GM12878 (cell line): ENCODE data around the gene TGM2. TPM values are rescaled to one million over a fixed set of nuclear protein-coding genes. Genes with fewer than 3 reads are reported as not detected.
"Not testable (repeated sequence)": the region's sequence is repeated elsewhere in the genome, so short reads cannot be mapped to it uniquely, and the experiment has no call there.

Experiments
- ATAC-seq: fragments of 200-7000 bp; cut with Tn5 transposase; 3 replicates; pipeline ENCODE4 v1.9.1; 2020; ENCODE audit warnings: mild to moderate bottlenecking, moderate library complexity
- BruUV-seq: library from RNA; stranded (reverse); fragments of 400-500 nt; replicated peaks from 2 replicates; lab custom pipeline; 2021; lab: Mats Ljungman, UMichigan
- CTCF ChIA-PET: fragments of 300-600 bp; sonication (Branson Sonifier 250); formaldehyde crosslinking; extraction: SDS; loops from one replicate; lab custom pipeline; 2021; ENCODE audit warnings: inconsistent platforms; lab: Yijun Ruan, JAX
- POLR2A ChIA-PET: fragments of 350-600 bp; formaldehyde crosslinking; extraction: SDS; loops from one replicate; lab custom pipeline; 2021; ENCODE audit warnings: inconsistent platforms; lab: Charles Lee
- RAD21 ChIA-PET: fragments of 300-600 bp; sonication (Branson Sonifier 250); formaldehyde crosslinking; loops from one replicate; lab custom pipeline; 2023; ENCODE audit warnings: antibody characterized with exemption; ENCODE audit not compliant: unreplicated experiment; lab: Charles Lee
- SMC1A ChIA-PET: fragments of 300-600 bp; sonication (Branson Sonifier 250); formaldehyde crosslinking; loops from one replicate; lab custom pipeline; 2023; ENCODE audit not compliant: unreplicated experiment, uncharacterized antibody; lab: Charles Lee
- DNase-seq: peaks from one replicate; pipeline ENCODE4 v3.0.0-alpha.2; 2011; ENCODE audit warnings: low read depth, low spot score
- FAIRE-seq: peaks from 3 replicates; lab custom pipeline; 2011; peaks lifted over from hg19 to GRCh38; lab: Jason Lieb, UNC
- H2AFZ ChIP-seq: 2 replicates; pipeline ENCODE4 v1.6.0; 2011; ENCODE audit warnings: low read depth, low read length, control low read depth; ENCODE audit not compliant: control insufficient read depth
- H3K27ac ChIP-seq: 2 replicates; pipeline ENCODE4 v1.5.1; 2011; ENCODE audit warnings: control low read depth; ENCODE audit not compliant: control insufficient read depth, insufficient read depth
- H3K27me3 ChIP-seq, 2 experiments: replicated peaks in 1 of 2; 2 replicates each; pipeline versions ENCODE4 v1.6.0 to v1.6.1; 2011; ENCODE audit warnings: low read length in 1 of 2; ENCODE audit not compliant: control insufficient read depth in 2 of 2, insufficient read depth in 2 of 2
- H3K36me3 ChIP-seq, 2 experiments: 2 replicates each; pipeline ENCODE4 v1.5.1; 2011; ENCODE audit warnings: low read length in 1 of 2; ENCODE audit not compliant: control insufficient read depth in 2 of 2, insufficient read depth in 2 of 2
- H3K4me1 ChIP-seq: 2 replicates; pipeline ENCODE4 v1.6.1; 2011; ENCODE audit warnings: mild to moderate bottlenecking, low read length, moderate library complexity, mixed read lengths; ENCODE audit not compliant: control insufficient read depth, insufficient read depth
- H3K4me2 ChIP-seq: 2 replicates; pipeline ENCODE4 v1.6.0; 2011; ENCODE audit warnings: control low read depth; ENCODE audit not compliant: control insufficient read depth, insufficient read depth
- H3K4me3 ChIP-seq: fragments of 200-600 bp; sonication (generic); 2 replicates; pipeline ENCODE4 v1.5.1; 2016
- H3K79me2 ChIP-seq: 2 replicates; pipeline ENCODE4 v1.6.0; 2011; ENCODE audit warnings: low read length; ENCODE audit not compliant: control insufficient read depth, insufficient read depth
- H3K9ac ChIP-seq: 2 replicates; pipeline ENCODE4 v1.8.0; 2011; ENCODE audit warnings: low read length, control low read depth, mixed read lengths; ENCODE audit not compliant: control insufficient read depth, insufficient read depth
- H3K9me3 ChIP-seq: replicated peaks from 3 replicates; pipeline ENCODE4 v1.5.1; 2011; ENCODE audit warnings: mild to moderate bottlenecking, low read length; ENCODE audit not compliant: control insufficient read depth, insufficient read depth
- H4K20me1 ChIP-seq: 2 replicates; pipeline ENCODE4 v1.6.0; 2011; ENCODE audit not compliant: control insufficient read depth, insufficient read depth
- BHLHE40 ChIP-seq, 2 experiments: fragments of 450-650 bp in 1 of 2; IDR thresholded peaks; 2 replicates each; pipeline ENCODE4 v1.6.1; 2011 to 2017; ENCODE audit warnings: low read depth in 2 of 2, borderline replicate concordance in 1 of 2, improper control_type of control experiment in 1 of 2, low read length in 1 of 2, mild to moderate bottlenecking in 1 of 2
- CBX3 ChIP-seq: fragments of 200-600 bp; sonication (generic); IDR thresholded peaks from 2 replicates; pipeline ENCODE4 v1.6.1; 2016; ENCODE audit warnings: low read depth, borderline replicate concordance
- POU2F2 ChIP-seq: IDR thresholded peaks from 3 replicates; pipeline ENCODE4 v1.6.1; 2011; ENCODE audit warnings: low read depth, mild to moderate bottlenecking, low read length, borderline replicate concordance
- SUPT20H ChIP-seq: IDR thresholded peaks from 2 replicates; pipeline ENCODE4 v1.6.1; 2011; ENCODE audit warnings: low read depth, mild to moderate bottlenecking, low read length, moderate library complexity, borderline replicate concordance; ENCODE audit not compliant: control insufficient read depth
- WGBS: methylation state at CpG from one replicate; pipeline ENCODE4 v1.1.6; 2016; ENCODE audit warnings: low lambda C conversion rate; ENCODE audit not compliant: insufficient replicate concordance, insufficient coverage; ENCODE audit errors: missing lambda C conversion rate; 5-methylcytosine and 5-hydroxymethylcytosine counted together
- in situ Hi-C: fragments of 300-500 bp; cut with MboI; formaldehyde crosslinking; loops from 9 replicates; pipeline ENCODE4 v1.14.3; 2018; ENCODE audit warnings: mixed read lengths
- intact Hi-C: fragments of 100-400 bp; cut with micrococcal nuclease; formaldehyde crosslinking; loops from one replicate; pipeline ENCODE4 v1.14.2; 2022; ENCODE audit not compliant: unreplicated experiment
- polyA plus RNA-seq, 11 experiments: library from polyadenylated mRNA; depleted of rRNA in 4 of 11; unstranded in 6 of 11; stranded (reverse) in 5 of 11; fragments of >200 nt; fragmentation: Nextera tagmentation in 4 of 11; fragmentation: Illumina TruSeq in 1 of 11; extraction: Ambion mirVana in 4 of 11; extraction: Trizol in 1 of 11; gene quantifications; 1 replicate in 1 of 11; 2 replicates in 10 of 11; pipeline versions ENCODE4 v1.2.1 to v1.2.3, GENCODE V29; 2011 to 2016; ENCODE audit warnings: inconsistent platforms in 2 of 11, missing spikeins in 2 of 11, low read depth in 1 of 11
- total RNA-seq, 4 experiments: library from RNA; depleted of rRNA in 3 of 4; stranded (reverse); fragments of >200 nt in 3 of 4; fragmentation: Illumina TruSeq in 1 of 4; extraction: Trizol in 1 of 4; gene quantifications; 2 replicates each; pipeline versions ENCODE4 v1.2.1 to v1.2.3, GENCODE V29; 2013 to 2021

The TGM2 gene
- total and polyA plus RNA-seq, 10 of the 15 experiments (the other 5 are each of a cell fraction or from before 2014, with no cell fraction given) = 0.11 to 1.9 (median 0.51) TPM

DNA sequence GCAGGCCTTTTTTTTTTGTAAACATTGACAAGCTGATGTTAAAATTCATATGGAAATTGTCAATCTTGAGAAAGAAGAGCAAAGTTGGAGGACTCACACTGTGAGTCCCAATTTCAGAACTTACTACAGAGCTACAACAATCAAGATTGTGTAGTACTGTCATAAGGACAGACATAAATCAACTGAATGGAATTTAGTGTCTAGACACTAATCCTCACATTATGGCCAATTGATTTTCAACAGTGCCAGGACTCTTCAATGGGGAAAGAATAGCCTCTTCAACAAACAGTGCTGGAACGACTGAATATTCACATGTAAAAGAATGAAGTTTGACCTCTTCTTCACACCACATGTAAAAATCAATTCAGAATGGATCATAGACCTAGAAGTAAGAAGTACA is 60.8 kb downstream of the TGM2 start:
- no peak overlapping the region for H3K9ac ChIP-seq
- SMC1A ChIA-PET = interaction anchor here (1.0 to 1.1 kb wide), 2 partner anchors 9 to 14 kb away, joined by 4 read pairs; no protein-coding TSS in a partner anchor
- RAD21 ChIA-PET = interaction anchor here (1.3 kb wide), 1 partner anchor 46 kb away, joined by 3 read pairs; no protein-coding TSS in a partner anchor
- in situ Hi-C loops (no loop called here), intact Hi-C loops (no loop called here)
- H3K4me3 ChIP-seq = no peak overlapping the region
- no peaks in the 10 kb centered on the region for H4K20me1 ChIP-seq
- DNase-seq (no peak), FAIRE-seq (no peak), ATAC-seq (no peak)
- no peaks in the 10 kb centered on the region; the same call in 2 of the 3 replicates for H3K9me3 ChIP-seq
- H3K79me2 ChIP-seq = no peaks in the 10 kb centered on the region
- no peaks in the 10 kb centered on the region for H3K27me3 ChIP-seq
- H3K27ac ChIP-seq = no peak overlapping the region
- H3K4me1 ChIP-seq = no peaks in the 10 kb centered on the region
- no peak overlapping the region for H3K4me2 ChIP-seq
- CTCF ChIA-PET = interaction anchor here (0.6 to 1.1 kb wide), 4 partner anchors 8 to 31 kb away, joined by 3 read pairs; no protein-coding TSS in a partner anchor
- TF ChIP-seq SUPT20H = no peak
- no peak for TF ChIP-seq BHLHE40 (IDR thresholded peaks at IDR 0.05; ENCODE audit: borderline replicate concordance in 1 of 2, low read depth in 2 of 2, low read length in 1 of 2)
- TF ChIP-seq CBX3 = no peak
- no peak for TF ChIP-seq POU2F2
- WGBS = 36% methylated on average over 1 of the region's 1 CpG
- no peak overlapping the region for H2AFZ ChIP-seq
- POLR2A ChIA-PET = interaction anchor here (0.9 kb wide), 1 partner anchor 24 kb away, joined by 6 read pairs; no protein-coding TSS in a partner anchor
- BruUV-seq = no TSS peak
- H3K36me3 ChIP-seq = no peaks in the 10 kb centered on the region

DNA sequence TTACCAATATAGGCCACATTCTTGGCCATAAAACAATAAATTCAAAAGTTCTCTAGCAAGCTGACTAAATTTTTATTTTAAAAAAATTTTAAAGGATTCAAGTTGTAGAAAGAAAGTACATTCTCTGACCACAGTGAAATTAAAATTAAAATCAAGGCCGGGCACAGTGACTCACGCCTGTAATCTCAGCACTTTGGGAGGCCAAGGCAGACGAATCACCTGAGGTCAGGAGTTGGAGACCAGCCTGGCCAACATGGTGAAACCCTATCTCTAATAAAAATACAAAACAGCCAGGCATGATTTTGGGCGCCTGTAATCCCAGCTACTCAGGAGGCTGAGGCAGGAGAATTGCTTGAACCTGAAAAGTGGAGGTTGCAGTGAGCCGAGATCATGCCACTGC is 62.9 kb downstream of the TGM2 start:
- H3K4me2 ChIP-seq, H4K20me1 ChIP-seq, H3K27me3 ChIP-seq, DNase-seq, in situ Hi-C loops, FAIRE-seq, POLR2A ChIA-PET, RAD21 ChIA-PET, H3K36me3 ChIP-seq, H3K4me3 ChIP-seq, H3K9me3 ChIP-seq, H3K79me2 ChIP-seq, H3K4me1 ChIP-seq, BruUV-seq, SMC1A ChIA-PET, H3K27ac ChIP-seq, H2AFZ ChIP-seq, intact Hi-C loops, H3K9ac ChIP-seq, ATAC-seq: not testable (repeated sequence)
- CTCF ChIA-PET = interaction anchor here (1.2 kb wide), 1 partner anchor 12 kb away, joined by 4 read pairs; no protein-coding TSS in a partner anchor
- 99% methylated on average over 5 of the region's 5 CpGs for WGBS
